Stimulated activated CD4-positive, alpha-beta T cell treated with anti-CD3 and anti-CD28 coated beads, Interleukin-1b, Interleukin-23, amount 100 ng/mL, for 48 hours (primary cell): ENCODE data around the gene RAPGEF1.
"Not testable (repeated sequence)": the region's sequence is repeated elsewhere in the genome, so short reads cannot be mapped to it uniquely, and the experiment has no call there.

Experiments used
- DNase-seq: peaks from one replicate; pipeline ENCODE4 v3.0.0-alpha.2; 2020

Gene RAPGEF1

DNA sequence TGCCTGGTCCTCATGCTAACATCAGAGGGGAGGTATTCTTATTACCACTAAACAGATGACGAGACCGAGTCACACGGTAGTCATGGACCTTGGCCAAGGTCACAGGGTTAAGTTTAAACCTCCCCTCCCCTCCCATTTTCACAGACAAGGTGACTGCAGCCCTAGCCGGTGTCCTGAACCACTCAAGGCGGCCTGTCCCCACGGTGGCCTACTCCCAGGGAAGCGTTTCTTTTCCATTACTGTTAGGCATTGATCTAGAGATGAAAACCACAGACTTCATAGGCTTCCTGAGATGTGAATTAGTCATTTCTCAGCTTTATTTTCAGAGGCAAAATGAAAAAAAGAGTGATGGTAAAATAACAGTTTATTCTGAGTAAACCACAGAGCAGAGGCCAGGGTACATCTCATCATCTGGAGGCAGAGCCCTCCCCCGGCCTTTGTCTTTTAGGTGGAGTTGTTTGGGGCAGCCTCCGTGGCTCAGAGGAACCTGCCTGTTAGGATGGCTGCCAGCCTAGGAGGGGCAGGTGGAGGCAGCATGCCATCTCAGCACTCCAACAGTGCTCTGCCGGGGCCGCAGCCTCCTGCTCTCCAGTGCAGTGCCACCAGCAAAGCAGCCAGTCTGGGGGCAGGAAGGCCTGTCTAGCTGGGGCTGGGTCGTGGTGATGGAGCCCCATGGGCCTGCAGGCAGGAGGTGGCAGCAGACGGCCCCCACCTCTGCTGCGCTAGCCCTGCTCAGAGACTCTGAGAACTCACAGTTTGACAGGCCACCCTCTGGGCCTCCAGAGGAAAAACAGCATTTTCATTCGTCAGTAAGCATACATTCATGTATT lies 71.2 kb downstream of the RAPGEF1 start:
- peak; percentile 84 for DNase-seq

DNA sequence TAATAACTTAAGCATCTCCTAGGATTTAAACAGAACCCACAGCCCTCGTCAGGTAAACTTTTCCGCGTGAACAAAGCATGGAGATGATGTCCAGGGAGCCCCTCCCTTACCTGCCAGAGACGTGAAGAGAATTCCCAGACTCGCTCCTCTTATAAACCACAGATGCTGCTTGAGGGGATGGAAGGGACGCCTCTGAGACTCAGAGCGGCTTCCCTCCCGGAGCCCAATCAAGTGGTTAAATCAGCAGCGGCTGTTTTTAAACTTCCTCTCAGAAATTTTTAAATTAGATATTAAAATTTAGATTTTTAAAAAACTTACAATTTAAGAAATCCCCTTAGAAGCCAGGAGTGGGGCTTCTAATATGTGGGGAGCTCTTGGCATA lies 71.8 kb downstream of the RAPGEF1 start:
- DNase-seq: no peak

DNA sequence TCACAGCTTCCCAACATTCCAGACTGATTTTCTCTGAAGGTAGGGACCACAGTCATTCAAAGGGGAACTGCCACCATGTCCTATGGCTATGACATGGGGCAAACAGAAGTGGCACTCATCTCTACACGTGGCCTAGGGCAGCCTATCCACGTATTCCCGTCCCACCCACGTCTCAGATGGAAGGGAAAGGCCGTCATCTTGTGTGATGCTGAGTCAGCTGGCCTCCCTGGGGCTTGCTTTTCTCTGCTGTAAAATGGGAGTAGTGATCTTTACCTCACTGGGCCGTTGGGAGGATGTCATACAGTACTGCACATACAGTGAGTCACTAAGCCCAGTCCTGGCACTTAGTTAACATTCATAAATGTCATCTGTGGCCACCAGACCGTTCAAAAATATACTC lies 72.3 kb downstream of the RAPGEF1 start:
- peak; percentile 85 for DNase-seq

DNA sequence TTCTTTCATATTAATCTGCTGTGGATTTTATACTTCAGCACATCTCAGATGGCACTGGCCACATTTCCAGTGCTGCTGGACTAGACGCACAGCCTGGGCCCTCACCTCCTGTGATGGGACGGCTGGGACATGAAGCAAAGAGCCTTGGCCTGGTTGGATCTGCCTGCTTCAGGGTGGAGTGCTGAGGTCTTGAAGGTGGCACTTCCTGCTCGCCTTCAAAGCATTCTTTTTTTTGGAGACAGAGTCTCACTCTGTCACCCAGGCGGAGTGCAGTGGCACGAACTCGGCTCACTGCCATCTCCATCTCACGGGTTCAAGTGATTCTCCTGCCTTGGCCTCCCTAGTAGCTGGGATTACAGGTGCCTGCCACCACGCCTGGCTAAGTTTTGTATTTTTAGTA lies 73.1 kb downstream of the RAPGEF1 start:
- no peak for DNase-seq

DNA sequence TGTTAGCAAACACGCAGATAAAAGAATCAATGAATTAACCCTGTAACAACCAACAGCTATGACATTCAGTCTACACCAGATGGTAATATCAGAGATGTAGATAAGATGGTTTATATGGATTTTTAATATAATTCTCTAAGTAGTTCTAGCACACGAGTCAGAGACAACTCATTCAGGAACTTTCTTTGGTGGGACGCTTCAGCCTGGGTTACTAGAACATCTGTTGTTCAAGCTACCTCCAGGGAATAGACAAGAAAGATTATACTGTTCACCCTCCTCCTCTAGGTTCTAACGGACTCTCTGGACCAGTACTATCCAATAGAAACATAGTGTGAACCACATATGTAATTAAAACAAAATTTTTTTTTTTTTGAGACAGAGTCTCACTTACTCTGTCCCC lies 73.8 kb downstream of the RAPGEF1 start:
- no peak for DNase-seq

DNA sequence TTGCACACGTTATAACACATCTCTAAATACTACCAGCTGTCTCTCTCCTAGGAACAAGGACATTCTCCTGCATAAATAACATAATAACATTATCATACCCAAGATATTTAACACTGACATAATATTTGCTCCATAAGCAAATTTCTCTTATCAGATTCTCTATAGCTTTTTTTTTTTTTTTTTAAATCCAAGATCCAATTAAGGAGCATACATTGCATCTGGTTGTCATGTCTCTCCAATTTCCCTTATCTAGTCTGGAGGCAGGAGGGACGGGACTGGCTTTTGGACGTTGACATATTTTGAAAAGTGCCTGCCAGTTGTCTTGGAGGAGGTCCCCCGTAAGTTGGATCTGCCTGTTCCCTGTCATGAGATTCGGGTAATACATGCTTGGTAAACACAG lies 76.6 kb downstream of the RAPGEF1 start:
- no peak for DNase-seq

DNA sequence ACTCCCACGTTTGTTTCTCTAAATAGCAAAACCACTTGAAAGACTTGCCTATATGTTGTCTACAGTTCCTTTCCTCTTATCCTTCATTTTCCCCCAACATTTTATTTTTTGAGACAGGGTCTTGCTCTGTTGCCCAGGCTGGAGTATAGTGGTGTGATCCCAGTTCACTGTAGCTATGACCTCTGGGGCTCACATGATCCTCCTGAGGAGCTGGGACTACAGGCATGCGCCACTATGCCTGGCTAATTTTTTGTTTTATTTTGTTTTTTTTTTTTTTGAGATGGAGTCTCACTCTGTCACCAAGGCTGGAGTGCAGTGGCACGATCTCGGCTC lies 77.6 kb downstream of the RAPGEF1 start:
- DNase-seq: not testable (repeated sequence)

DNA sequence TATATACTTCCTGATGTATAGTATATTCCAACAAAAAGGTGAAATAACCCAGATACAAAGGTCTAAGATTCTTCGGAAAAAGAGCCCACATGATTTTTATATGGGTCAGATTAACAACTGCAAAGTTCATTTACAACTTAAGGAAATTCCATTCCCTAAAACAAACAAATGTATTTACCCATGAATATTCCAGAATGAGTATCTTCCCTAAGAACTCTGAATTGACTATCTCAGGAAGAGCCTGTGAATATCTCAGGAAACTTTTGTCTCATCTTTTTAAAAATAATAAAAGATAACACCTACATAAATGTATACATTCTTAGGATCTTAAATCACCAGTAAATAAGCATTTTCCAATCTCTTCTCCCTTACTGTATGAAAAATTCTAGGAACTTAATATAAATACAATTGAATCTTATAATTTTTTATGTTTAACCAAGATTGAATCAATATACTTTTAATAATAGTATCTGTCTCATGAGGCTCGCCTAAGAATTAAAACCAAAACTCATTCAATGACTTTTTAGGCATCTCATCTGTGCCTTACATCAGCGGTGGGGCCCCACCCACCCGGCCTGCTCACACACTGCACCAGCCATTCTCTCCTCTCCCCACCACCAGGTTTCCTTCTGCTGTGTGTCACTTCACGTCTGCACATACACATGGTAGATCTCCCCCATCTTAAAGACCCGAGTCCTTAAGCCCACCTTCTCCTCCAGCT lies 78.1 kb downstream of the RAPGEF1 start:
- DNase-seq: peak; percentile 79

DNA sequence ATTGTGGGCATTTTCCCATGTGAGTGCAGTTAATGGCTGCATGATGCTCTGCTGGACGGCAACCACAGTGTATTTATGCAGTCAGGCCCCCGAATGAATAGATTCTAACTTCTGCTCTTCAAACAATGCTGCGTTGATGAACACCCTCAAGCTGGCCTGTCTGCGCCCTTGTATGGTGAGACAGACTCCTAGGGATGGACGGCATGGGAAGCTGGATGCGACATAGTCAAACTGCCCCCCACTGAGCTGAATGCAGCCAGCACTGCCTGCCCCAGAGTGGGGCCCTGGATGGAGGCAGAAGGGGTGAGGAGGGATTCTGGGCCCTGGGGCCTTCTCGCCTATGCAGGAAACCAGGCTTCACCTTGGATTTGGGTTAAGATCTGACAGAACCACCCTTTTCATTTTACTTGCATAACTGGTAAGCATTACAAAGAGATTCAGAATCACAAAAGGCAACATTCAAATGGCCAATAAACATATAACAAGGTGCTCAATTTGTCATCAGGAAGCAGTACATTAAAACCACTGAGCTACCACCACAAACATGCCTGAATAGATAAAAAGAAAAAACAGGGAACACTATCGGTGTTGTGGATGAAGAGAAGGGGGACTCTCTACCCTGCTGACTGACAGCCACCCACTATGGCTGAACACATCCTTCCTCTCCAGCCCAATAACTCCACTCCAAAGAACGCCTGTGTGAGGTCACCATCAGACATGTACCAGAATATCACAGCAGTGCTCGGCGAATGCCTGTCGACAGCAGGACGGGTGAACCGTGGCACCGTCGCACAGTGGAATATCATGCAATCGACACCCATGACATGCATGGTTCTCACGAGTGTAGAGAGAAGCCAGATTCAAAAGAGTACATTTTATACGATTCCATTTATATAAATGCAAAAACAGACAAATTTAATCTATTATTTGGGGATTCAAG lies 79.1 kb downstream of the RAPGEF1 start:
- DNase-seq: no peak

DNA sequence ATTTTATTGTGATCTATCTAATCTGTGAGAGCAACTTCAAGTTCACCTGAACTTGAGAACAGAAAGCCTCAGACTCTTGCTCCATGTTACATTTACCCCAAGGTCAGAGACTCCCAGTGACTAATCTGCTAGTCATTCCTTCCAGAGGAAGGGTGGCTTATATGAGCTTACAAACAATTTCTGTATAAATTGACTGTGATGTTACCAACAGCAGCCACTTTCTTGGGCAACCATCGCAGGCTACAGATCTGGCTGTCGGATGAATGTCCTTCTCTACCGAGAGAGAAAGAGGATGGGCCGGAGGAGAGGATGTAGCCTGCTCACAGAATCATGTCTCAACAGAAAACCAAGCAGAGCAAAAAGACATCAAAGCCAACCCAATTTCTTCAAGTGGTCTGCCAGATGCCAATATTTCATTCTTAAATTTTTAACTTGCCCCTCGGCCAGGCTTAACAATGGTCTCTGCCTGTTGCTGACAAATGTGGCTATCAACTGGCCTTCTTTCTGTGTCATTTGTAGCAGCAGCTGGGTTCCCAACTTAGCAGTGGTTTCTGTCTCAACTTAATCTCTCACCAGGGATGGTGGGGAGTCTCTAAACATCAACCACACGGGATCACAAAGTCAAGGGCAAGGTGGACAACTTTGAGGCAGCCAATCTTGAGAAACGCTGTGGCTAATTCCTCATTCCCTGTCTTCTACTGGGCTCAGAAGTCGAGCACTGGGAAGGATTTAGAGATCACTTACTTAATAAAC lies 81.3 kb downstream of the RAPGEF1 start:
- peak; percentile 59 for DNase-seq

DNA sequence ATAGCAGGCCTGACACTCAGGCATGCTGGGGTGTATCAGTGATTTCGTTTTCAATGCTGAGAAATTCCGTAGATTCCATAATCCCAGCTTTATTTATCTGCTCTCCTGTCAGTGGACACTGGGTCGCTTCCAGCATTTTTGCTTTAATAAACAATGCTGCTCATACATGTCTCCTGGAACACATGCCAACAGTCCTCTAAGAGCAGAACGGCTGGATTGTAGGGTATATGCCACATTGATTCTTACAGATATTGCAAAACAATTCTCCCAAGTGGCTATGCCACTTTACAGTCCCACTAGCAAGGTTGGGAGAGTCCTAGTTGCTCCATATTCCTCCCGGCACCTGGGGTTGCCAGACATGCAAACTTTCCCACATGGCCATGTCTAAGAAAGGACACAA lies 81.9 kb downstream of the RAPGEF1 start:
- no peak for DNase-seq

DNA sequence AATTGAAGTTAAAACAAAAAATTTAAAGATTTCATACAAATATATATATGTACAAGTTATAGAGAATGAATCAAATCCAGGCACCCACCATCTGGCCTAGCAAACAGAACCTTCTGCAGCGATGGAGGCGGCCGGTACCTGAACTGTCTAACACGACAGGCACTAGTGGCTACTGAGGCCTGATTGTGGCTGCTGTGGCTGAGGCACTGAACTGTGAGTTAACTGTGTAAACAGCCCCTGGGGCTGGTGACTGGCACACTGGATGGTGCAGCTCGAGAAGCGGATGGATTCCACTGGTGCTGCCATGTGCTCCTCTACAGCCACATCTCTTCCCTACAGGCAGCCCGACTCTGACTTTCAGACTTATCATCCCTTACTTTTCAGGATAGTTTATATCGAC lies 82.4 kb downstream of the RAPGEF1 start:
- no peak for DNase-seq

DNA sequence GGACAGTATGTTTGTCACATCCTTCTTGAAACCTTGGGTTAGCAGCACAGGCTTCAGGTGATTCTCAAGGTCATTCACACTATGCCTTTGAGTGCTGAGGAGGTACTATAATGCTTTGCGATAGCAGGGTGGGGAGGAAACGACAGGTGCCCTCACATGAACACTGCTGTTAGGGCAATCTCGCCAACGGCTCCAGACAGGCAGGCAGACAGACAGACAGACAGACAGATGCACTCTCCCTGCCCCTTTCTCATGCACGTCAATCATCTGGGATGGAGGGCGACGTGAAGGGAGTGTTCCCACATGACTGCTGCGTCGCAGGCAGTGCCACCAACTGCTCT lies 82.9 kb downstream of the RAPGEF1 start:
- no peak for DNase-seq

DNA sequence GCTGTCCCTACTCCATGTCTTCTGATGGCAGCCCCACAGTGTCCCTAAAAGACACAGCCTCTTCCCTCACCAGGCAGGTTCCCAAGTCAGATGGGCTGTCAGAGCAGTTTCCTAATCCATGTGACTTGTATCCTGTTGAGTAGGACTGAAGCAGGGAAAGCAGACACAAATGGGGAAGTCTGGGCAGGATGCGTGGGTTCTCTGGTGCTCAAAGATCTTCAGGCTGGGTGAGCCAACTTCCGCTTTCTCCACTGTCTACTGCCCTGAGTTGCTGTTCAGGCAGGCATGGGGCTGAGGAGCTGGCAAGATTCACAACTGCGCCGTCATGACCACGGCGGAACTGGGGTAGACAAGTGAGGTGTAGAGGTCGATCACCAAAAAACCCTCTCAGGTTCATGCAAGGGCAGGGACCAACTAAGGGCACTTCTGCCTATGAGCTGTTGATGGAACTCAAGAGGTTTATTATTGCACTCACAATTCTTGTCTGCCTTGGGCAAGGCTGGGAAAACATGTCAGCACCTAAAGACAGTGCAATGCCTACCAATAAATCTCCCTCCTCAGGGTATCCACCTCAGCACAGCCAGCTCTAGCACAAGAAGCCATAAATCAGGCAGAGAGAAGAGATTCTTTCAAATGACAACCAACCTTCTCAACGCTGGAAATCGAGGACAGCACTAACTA lies 83.4 kb downstream of the RAPGEF1 start:
- peak; percentile 69 for DNase-seq

DNA sequence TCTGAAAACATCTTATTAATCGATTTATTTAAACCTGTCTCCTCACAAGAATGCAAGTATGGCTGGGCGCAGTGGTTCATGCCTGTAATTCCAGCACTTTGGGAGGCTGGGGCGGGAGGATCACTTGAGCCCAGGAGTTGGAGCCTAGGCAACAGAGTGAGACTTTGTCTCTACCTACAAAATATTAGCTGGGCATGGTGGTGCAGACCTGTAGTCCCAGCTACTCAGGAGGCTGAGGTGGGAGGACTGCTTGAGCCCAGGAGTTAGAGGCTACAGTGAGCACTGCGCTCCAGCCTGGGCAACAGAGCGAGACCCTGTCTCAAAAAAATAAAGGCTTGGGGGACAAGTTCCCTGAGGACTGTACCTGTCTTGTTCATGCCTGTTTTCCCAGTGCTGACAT lies 85.5 kb downstream of the RAPGEF1 start:
- not testable (repeated sequence) for DNase-seq

DNA sequence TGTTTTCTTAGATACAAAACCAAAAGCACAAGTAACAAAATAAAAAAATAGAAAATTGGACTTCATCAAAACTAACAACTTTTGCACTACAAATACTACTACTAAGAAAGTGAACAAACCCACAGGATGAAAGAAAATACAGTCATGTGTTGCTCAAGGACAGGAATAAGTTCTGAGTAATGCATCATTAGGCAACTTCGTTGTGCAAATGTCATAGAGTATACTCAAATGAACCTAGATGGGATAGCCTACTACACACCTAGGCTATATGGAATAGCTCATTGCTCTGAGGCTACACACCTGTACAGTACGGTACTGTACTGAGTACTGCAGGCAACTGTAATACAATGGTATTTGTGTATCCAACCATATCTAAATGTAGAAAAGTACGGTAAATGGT lies 88.3 kb downstream of the RAPGEF1 start:
- DNase-seq: no peak

DNA sequence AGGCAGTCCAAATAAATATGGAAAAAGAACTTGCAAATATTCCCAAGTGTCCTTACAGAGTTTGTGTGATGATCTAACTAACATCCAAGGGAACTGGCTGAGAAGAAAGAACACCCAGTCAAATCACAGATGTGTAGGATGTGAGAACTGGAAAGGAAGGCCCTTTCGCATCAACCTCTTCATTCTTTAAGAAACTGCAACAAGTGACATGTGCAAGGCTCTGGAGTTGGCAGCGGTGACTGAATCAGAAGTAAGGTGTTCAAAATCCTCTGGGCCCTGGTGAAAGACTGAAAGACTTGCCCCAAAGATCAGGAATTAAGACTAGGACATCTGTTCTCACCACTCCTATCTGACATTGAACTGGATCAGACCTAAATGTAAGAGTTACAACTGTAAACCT lies 88.7 kb downstream of the RAPGEF1 start:
- no peak for DNase-seq

DNA sequence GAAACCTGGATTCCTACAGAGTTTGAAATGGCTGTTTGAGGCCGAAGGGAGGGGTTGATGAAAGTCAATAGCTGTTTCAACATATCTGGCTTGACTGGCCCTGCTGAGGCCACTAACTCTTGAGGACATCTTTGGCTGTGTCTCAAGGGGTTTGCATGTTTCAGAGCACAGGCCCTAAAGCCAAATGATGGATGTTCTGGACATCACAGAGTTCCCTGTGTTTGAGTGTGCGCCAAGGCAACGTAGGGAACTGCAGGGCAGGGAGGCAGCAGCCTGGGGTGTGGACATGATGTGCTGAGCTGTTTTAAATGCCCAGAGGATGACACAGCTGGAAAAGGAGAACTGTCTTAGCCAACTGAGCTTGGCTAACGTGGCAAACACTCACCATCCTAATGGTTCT lies 89.6 kb downstream of the RAPGEF1 start:
- no peak for DNase-seq

DNA sequence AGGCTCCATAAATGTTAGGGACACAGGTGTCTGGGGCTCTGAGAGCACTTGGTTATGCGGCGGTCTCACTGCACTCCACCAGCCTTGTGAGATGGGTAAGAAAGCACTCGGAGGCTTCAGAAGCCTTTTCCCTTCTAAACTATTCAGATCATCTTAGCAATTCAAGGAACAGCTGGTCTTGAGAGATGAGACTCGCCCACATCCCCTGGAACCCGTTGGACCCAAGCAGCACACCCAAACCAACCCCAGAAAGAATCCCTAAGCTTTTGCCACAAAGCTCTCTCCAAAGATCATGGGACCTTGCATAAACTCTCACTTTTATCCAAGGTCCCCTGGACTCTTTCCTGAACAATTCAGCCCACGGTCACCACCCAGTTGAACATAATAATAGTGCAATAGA lies 90.2 kb downstream of the RAPGEF1 start:
- no peak for DNase-seq

DNA sequence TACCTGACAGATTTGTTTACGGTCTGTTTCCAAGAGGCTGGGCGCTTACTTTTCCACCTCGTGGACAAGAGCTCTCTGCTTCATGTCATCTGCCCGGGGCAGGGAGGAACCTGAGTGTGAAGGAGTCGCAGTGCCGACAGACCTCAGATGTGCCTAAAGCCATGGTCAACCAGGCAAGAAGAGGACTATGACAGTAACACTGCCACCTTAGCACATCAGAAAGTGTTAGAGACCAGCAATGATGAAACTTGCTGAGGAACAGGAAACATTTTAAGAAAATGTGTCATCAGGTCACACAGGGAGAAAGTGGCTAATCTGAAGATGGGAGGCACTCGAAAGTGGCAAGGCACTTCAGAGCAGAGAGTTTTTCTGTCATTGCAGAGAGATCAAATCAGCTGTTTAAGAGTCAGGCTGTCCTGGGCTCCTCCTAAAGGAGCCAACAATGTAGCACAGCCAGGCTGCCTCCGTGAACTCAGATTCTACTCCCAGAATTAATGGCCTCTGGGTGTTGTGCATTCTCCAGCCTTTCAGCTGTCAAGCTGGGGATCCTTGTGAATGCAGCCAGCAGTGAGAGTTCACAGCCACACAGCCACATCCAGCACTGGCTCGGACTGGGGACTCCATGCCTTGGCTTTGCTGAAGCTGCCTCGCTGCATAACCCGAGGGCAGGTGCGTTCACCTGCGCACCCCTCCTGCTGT lies 94.6 kb downstream of the RAPGEF1 start:
- DNase-seq: peak; percentile 39

DNA sequence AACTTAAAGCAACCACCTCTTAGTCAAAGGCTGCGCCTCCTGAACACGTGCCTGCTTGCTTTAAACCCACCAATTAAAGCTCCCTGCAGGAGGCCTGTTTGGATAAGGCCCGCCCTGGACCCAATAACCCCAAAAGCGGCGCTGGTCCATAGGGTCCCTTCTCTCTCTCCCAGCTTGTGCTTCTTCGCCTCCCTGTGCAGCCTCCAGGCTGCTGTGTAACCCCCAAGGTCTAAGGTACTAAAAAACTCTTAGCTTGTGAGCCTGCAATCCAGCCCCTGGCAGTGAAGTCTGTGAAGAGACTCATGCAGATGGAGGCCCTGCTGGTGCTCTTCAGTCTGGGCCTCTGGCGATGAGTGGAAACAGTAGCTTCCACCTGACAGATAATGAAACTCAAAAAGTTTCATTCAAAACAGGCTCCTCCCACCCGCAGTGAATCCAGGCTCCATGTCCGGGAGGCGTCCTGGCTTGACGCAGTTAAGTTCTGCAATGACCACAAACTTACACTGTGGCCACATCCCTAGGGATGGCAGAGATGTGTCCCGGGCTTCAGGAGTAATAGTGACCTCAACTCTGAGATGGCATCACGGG lies 97.3 kb downstream of the RAPGEF1 start:
- peak; percentile 78 for DNase-seq
